Esophagus squamous epithelium (tissue), 5 donors: ENCODE results near the gene SCARF1. TPM values are rescaled to one million over a fixed set of nuclear protein-coding genes. Genes with fewer than 3 reads are reported as not detected.

ENCODE experiments used
- DNase-seq: peaks from one replicate; lab custom pipeline; 2025; lab: John Stamatoyannopoulos, UW
- H3K27ac ChIP-seq, 4 donors: fragments of 200-600 bp; sonication (generic); one replicate each; pipeline ENCODE4 v1.5.1; 2016 to 2019; ENCODE audit warnings: mild to moderate bottlenecking in 1 of 4
- H3K27me3 ChIP-seq, 4 donors: fragments of 200-600 bp; sonication (generic); 1 replicate in 3 of 4; 2 replicates in 1 of 4; pipeline versions ENCODE4 v1.5.1 to v1.6.0; 2017 to 2021; ENCODE audit warnings: antibody characterized with exemption in 1 of 4
- H3K36me3 ChIP-seq, 3 donors: fragments of 200-600 bp; sonication (generic); one replicate each; pipeline ENCODE4 v1.5.1; 2016 to 2019
- H3K4me1 ChIP-seq, 3 donors: fragments of 200-600 bp; sonication (generic); one replicate each; pipeline ENCODE4 v1.5.1; 2017 to 2019
- H3K4me3 ChIP-seq, 4 donors: fragments of 200-600 bp; sonication (generic); 1 replicate in 3 of 4; 2 replicates in 1 of 4; pipeline ENCODE4 v1.5.1; 2016 to 2019; ENCODE audit warnings: mild to moderate bottlenecking in 2 of 4, moderate library complexity in 1 of 4
- H3K9me3 ChIP-seq, 3 donors: fragments of 200-600 bp; sonication (generic); one replicate each; pipeline ENCODE4 v1.5.1; 2016 to 2019
- POLR2A ChIP-seq, 4 donors: fragments of 450-650 bp; IDR thresholded peaks; one replicate each; pipeline ENCODE4 v1.6.1; 2017; ENCODE audit warnings: antibody characterized with exemption in 4 of 4, mild to moderate bottlenecking in 4 of 4, moderate library complexity in 3 of 4
- WGBS, 2 donors: methylation state at CpG; one replicate each; pipeline ENCODE4 v1.1.5; 2018; 5-methylcytosine and 5-hydroxymethylcytosine counted together
- intact Hi-C: fragments of 100-400 bp; cut with DNase I; formaldehyde crosslinking; loops from one replicate; pipeline ENCODE4 v1.15.0; 2022
- total RNA-seq, 4 donors: library from RNA; depleted of rRNA; stranded (reverse); fragments of >200 nt; gene quantifications; one replicate each; pipeline ENCODE4 v1.1.0, GENCODE V29; 2016
- TF ChIP-seq, protein P1 (sequence below), 6 experiments: fragments of 450-650 bp in 4 of 6; fragments of 200-600 bp in 2 of 6; sonication (generic) in 2 of 6; IDR thresholded peaks; one replicate each; pipeline ENCODE4 v1.5.1; 2016 to 2019; ENCODE audit warnings: antibody characterized with exemption in 6 of 6, mild to moderate bottlenecking in 4 of 6, moderate library complexity in 4 of 6
- donor health status: DM: yes; HTN: yes; CAD: no.

SCARF1 gene
- total RNA-seq, 4 donors from 2014 or later: 2.0 to 5.7 (median 3.3) TPM

DNA sequence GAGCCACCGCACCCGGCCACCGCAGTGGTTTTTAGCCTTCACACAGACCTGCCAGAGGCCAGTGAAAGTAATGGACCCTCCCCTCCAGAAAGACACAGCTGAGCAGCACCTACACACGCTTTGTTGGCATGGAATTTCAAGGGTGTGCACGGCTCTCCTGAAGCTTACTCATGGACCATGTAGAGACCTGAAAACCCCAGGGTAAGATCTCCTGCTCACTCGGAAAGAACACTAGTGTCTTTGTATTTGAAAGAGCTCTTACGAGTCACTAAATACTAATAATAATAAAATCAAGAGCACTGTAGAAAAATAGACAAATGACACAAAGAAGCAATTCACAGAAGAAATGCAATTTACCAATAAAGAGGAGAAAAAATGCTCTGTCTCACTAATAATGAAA is 36.9 kb downstream of the SCARF1 start:
- 33 to 40% methylated on average over 4 of the region's 7 CpGs for WGBS, 2 donors
- Histone ChIP-seq H3K4me3 (no peak overlapping the region), H3K27me3 (no peaks in the 10 kb centered on the region), H3K9me3 (no peaks in the 10 kb centered on the region), H3K36me3 (no peaks in the 10 kb centered on the region), H3K4me1 (peaks cover 0 to 29% (median 6%) of the 10 kb centered on the region in 3 donors), H3K27ac (peak overlapping the region in 1 of 4 donors; percentile 21)
- no peak for DNase-seq
- no peak for TF ChIP-seq POLR2A (IDR thresholded peaks at IDR 0.05)
- TF ChIP-seq, protein P1, sequence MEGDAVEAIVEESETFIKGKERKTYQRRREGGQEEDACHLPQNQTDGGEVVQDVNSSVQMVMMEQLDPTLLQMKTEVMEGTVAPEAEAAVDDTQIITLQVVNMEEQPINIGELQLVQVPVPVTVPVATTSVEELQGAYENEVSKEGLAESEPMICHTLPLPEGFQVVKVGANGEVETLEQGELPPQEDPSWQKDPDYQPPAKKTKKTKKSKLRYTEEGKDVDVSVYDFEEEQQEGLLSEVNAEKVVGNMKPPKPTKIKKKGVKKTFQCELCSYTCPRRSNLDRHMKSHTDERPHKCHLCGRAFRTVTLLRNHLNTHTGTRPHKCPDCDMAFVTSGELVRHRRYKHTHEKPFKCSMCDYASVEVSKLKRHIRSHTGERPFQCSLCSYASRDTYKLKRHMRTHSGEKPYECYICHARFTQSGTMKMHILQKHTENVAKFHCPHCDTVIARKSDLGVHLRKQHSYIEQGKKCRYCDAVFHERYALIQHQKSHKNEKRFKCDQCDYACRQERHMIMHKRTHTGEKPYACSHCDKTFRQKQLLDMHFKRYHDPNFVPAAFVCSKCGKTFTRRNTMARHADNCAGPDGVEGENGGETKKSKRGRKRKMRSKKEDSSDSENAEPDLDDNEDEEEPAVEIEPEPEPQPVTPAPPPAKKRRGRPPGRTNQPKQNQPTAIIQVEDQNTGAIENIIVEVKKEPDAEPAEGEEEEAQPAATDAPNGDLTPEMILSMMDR (IDR thresholded peaks at IDR 0.05): no peak
- intact Hi-C loops: no loop called here

DNA sequence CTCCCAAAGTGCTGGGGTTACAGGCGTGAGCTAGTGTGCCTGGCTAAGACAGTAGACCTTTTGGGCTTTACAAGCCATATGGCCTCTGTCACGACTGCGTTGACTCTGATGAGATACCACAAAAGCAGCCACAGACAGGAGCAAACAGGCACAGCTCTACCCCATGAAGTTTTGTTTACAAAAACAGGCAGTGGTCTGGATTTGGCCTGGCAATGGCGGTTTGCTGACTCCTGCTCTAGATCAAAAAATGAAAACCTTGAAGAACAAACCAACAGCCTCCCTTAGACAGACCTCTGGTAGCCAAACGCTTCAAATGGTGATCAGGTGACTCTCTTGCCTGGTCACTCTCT is 37.6 kb downstream of the SCARF1 start:
- H3K36me3 ChIP-seq: no peaks in the 10 kb centered on the region
- H3K27me3 ChIP-seq: no peaks in the 10 kb centered on the region
- TF ChIP-seq POLR2A (IDR thresholded peaks at IDR 0.05): no peak
- TF ChIP-seq, protein P1 (IDR thresholded peaks at IDR 0.05): no peak
- peaks cover 0 to 29% (median 6%) of the 10 kb centered on the region in 3 donors for H3K4me1 ChIP-seq
- DNase-seq: no peak
- intact Hi-C loops: no loop called here
- 82 to 93% methylated on average over 2 to 4 of the region's 5 CpGs for WGBS, 2 donors
- H3K4me3 ChIP-seq: no peak overlapping the region
- H3K27ac ChIP-seq: peak overlapping the region in 2 of 4 donors; percentile 54 to 59
- no peaks in the 10 kb centered on the region for H3K9me3 ChIP-seq

DNA sequence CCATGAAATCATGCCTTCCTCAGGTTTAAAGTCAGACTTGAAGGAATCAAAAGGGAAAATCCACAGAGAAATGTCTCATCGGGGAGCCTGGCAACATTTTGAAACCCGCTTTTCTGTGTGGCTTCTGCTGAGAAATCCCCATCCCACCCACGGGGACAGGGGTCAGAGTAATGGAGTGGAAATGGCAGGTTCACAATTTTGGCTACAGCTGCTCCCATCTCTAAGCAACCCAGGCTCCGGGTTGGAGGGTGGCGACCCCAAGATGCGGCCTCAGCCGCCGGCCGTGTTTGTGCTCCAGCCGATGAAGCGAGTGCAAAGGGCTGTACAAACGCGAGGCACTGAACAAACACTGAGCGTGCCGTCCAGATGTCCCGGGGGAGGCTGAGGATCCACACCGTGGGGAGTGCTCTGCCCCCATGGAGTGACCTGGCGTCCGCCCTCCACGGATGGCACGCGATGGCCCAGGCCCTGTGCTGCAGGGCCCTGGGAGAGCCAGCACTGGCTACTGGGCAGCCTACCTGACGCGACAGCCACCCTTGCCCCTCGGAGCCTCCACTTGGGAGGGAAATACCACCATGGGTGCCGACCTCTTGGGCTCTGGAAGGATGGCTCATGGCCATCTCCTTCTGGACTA is 39.1 kb downstream of the SCARF1 start:
- no peaks in the 10 kb centered on the region for H3K9me3 ChIP-seq
- no peaks in the 10 kb centered on the region for H3K36me3 ChIP-seq
- intact Hi-C loops: no loop called here
- no peak for TF ChIP-seq POLR2A (IDR thresholded peaks at IDR 0.05)
- TF ChIP-seq, protein P1 (IDR thresholded peaks at IDR 0.05): no peak
- WGBS, 2 donors: 69 to 77% methylated on average over 2 to 13 of the region's 26 CpGs
- H3K4me3 ChIP-seq: no peak overlapping the region
- peaks cover 0 to 29% (median 6%) of the 10 kb centered on the region in 3 donors for H3K4me1 ChIP-seq
- peak overlapping the region in 3 of 4 donors; percentile 1 to 64 (median 59) for H3K27ac ChIP-seq
- H3K27me3 ChIP-seq: no peaks in the 10 kb centered on the region
- DNase-seq: no peak

DNA sequence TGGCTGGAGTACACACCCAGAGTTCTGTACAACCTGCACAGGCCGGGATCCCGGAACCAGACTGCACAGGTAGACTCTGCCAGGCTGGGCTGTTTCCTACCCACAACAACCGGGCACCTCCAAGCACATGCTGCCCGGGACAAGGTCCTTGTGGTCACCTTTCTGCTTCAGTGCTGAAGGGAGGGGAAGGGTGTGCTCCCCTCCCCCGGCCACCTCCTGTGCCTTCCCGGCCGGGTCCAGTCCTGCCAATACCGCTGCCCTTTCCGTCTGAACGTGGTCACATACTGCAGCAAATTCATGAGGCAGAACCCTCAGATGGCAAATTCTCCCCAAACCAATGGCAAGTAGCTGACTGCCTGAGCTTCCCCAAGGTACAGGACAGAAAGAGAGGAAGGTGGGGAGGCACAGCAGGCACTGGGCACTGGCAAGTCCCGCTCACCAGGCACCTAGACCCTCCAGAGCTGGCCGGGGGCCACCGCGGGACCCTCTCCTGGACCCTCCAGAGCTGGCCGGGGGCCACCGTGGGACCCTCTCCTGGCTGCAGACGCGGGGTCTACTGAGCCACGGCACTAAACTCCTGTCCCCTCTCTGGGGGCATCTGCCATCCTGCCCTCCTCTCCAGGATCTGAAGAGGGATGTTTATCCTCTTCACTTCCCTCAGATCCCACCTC is 39.7 kb downstream of the SCARF1 start:
- intact Hi-C loops: no loop called here
- H3K27ac ChIP-seq: peak overlapping the region in 2 of 4 donors; percentile 5 to 59
- 83 to 100% methylated on average over 1 to 9 of the region's 19 CpGs for WGBS, 2 donors

More for the DNA sequence above, 39.7 kb downstream of the SCARF1 start:
- H3K4me3 ChIP-seq: no peak overlapping the region
- no peaks in the 10 kb centered on the region for H3K27me3 ChIP-seq
- H3K9me3 ChIP-seq: no peaks in the 10 kb centered on the region
- peaks cover 0 to 29% (median 6%) of the 10 kb centered on the region in 3 donors for H3K4me1 ChIP-seq
- no peak for DNase-seq
- H3K36me3 ChIP-seq: no peaks in the 10 kb centered on the region
- TF ChIP-seq, protein P1 (IDR thresholded peaks at IDR 0.05): no peak
- no peak for TF ChIP-seq POLR2A (IDR thresholded peaks at IDR 0.05)
